Panc1 (cell line): ENCODE measurements around the gene MRM3.

Experiments
- CTCF ChIP-seq: fragments of 450-650 bp; IDR thresholded peaks from 2 replicates; pipeline ENCODE4 v1.5.1; 2017; ENCODE audit warnings: mild to moderate bottlenecking
- REST ChIP-seq, 2 experiments: IDR thresholded peaks; 2 replicates each; pipeline ENCODE4 v1.6.1; 2011 to 2012; ENCODE audit warnings: low read depth in 2 of 2, control low read depth in 1 of 2, low read length in 1 of 2, mild to moderate bottlenecking in 1 of 2, moderate library complexity in 1 of 2; ENCODE audit not compliant: insufficient read depth in 1 of 2

DNA sequence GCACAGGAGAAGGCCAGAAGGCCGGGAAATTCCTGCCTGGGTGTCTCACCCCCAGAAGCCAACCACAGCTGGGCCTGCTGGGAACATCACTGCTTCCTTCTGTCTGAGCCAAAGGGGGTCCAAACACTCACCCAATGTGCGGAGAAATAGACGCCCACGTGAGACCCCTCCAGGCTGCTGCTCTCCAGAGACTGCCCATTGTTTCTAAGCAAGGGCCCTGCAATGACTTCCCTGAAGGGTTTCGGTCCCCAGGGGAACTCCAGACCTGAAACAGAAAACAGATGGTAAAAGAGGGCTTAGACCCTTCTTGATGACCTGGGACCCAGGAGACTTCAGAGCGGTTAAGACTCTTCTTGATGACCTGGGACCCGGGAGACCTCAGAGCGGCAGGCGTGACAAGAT is 41.3 kb downstream of the MRM3 start:
- TF ChIP-seq CTCF (no peak), REST (IDR thresholded peaks at IDR 0.05; ENCODE audit: insufficient read depth in 1 of 2, low read depth in 2 of 2, low read length in 1 of 2) (no peak)
